HG02642 (cell line): ENCODE data around the gene PPFIA2.
"Not testable (repeated sequence)": the region's sequence is repeated elsewhere in the genome, so short reads cannot be mapped to it uniquely, and the experiment has no call there.

ENCODE experiments used
- ATAC-seq: cut with Tn5 transposase; IDR thresholded peaks from one replicate; pipeline ENCODE4 v1.9.1; 2021; ENCODE audit warnings: mild to moderate bottlenecking; ENCODE audit not compliant: unreplicated experiment, poor library complexity

Gene PPFIA2

GRCh38 chr12:81679614-81680013 is 79.5 kb downstream of the PPFIA2 start:
- ATAC-seq: no peak

- no peak for ATAC-seq
Observed at GRCh38 chr12:81670759-81671158, 88.4 kb downstream of the PPFIA2 start.

- ATAC-seq: peak; percentile 98
Observed at GRCh38 chr12:81668475-81668874, 90.7 kb downstream of the PPFIA2 start.

- ATAC-seq: not testable (repeated sequence)
Observed at GRCh38 chr12:81659310-81659709, 99.8 kb downstream of the PPFIA2 start.

GRCh38 chr12:81644503-81644902 is 114.6 kb downstream of the PPFIA2 start:
- no peak for ATAC-seq

- ATAC-seq: no peak
Observed at GRCh38 chr12:81639196-81639595, 120.0 kb downstream of the PPFIA2 start.

GRCh38 chr12:81633127-81633526 is 126.0 kb downstream of the PPFIA2 start:
- no peak for ATAC-seq

- no peak for ATAC-seq
Observed at GRCh38 chr12:81627336-81628189, 131.6 kb downstream of the PPFIA2 start.

GRCh38 chr12:81626406-81626805 is 132.7 kb downstream of the PPFIA2 start:
- no peak for ATAC-seq

- no peak for ATAC-seq
Observed at GRCh38 chr12:81617915-81618314, 141.2 kb downstream of the PPFIA2 start.

GRCh38 chr12:81615026-81615588 is 144.0 kb downstream of the PPFIA2 start:
- ATAC-seq: no peak

GRCh38 chr12:81610955-81611889 is 147.9 kb downstream of the PPFIA2 start:
- ATAC-seq: no peak

- peak; percentile 77 for ATAC-seq
Observed at GRCh38 chr12:81597928-81598604, 161.1 kb downstream of the PPFIA2 start.

GRCh38 chr12:81596558-81596957 is 162.6 kb downstream of the PPFIA2 start:
- no peak for ATAC-seq

GRCh38 chr12:81591256-81591655 is 167.9 kb downstream of the PPFIA2 start:
- no peak for ATAC-seq

GRCh38 chr12:81590703-81591102 is 168.4 kb downstream of the PPFIA2 start:
- not testable (repeated sequence) for ATAC-seq

- no peak for ATAC-seq
Observed at GRCh38 chr12:81588235-81589008, 170.7 kb downstream of the PPFIA2 start.

- ATAC-seq: no peak
Observed at GRCh38 chr12:81585787-81586186, 173.4 kb downstream of the PPFIA2 start.

GRCh38 chr12:81573228-81573627 is 185.9 kb downstream of the PPFIA2 start:
- ATAC-seq: no peak
